Measurements from ENCODE around the gene IFNAR1. TPM values are rescaled to one million over a fixed set of nuclear protein-coding genes. Genes with fewer than 3 reads are reported as not detected.

The IFNAR1 gene
- total and polyA plus RNA-seq, 2 donors (not counting 3 experiments of a cell fraction or from before 2014, with no cell fraction given): 16.2 to 47.8 TPM

- intact Hi-C loops (cut with micrococcal nuclease) (no loop called here), dilution Hi-C loops (cut with MboI; ENCODE audit: extremely low pct_ligation_motif_present, low sequenced_read_pairs) (no loop called here)
- Histone ChIP-seq H4K20me1 (replicated peaks; ENCODE audit: control insufficient read depth, extremely low read depth, insufficient read depth, low read length) (no peaks in the 10 kb centered on the region), H3K9ac (replicated peaks; ENCODE audit: extremely low read depth, insufficient read depth, low read length) (no peak overlapping the region), H3K4me3 (replicated peaks in 1 of 3; ENCODE audit: insufficient read depth in 1 of 3, low read depth in 1 of 3, low read length in 3 of 3) (no peak overlapping the region), H3K27me3 (ENCODE audit: control insufficient read depth in 2 of 2, insufficient read depth in 2 of 2, low read length in 2 of 2) (no peaks in the 10 kb centered on the region), H3K36me3 (ENCODE audit: control insufficient read depth in 2 of 2, extremely low read depth in 1 of 2, insufficient read depth in 2 of 2, low read length in 2 of 2) (no peaks in the 10 kb centered on the region), H3K9me3 (replicated peaks; ENCODE audit: control insufficient read depth, insufficient read depth, low read length) (peaks cover 4% of the 10 kb centered on the region), H3K4me1 (ENCODE audit: control insufficient read depth, extremely low read depth, insufficient read depth, low read length) (peaks cover 12% of the 10 kb centered on the region), H2AFZ (ENCODE audit: low read depth, low read length) (no peak overlapping the region), H3K27ac (ENCODE audit: insufficient read depth, low read depth, low read length) (no peak overlapping the region), H3K9me1 (replicated peaks; ENCODE audit: control insufficient read depth, extremely low read depth, insufficient read depth, low read length) (no peaks in the 10 kb centered on the region), H3K79me2 (ENCODE audit: control insufficient read depth, insufficient read depth, low read length) (no peaks in the 10 kb centered on the region), H3K4me2 (ENCODE audit: insufficient read depth, low read length) (no peak overlapping the region)
- CTCF ChIA-PET: interaction anchor here (0.8 to 2.9 kb wide), 3 partner anchors 10 to 171 kb away, joined by 3 to 24 read pairs (median 7); no protein-coding TSS in a partner anchor
- no TSS peak for BruUV-seq (replicated peaks)
- TF ChIP-seq FOS (IDR thresholded peaks at IDR 0.05; ENCODE audit: borderline replicate concordance, insufficient read depth, low read length) (no peak), POLR2A (IDR thresholded peaks at IDR 0.05; ENCODE audit: low read depth, low read length) (no peak), CTCF (IDR thresholded peaks at IDR 0.05; ENCODE audit: extremely low read depth in 1 of 2, insufficient read depth in 1 of 2, low read depth in 1 of 2, low read length in 2 of 2) (no peak), MAX (IDR thresholded peaks at IDR 0.05; ENCODE audit: insufficient read depth, insufficient read length) (no peak), GATA2 (IDR thresholded peaks at IDR 0.05; ENCODE audit: insufficient read depth, insufficient read length, low read depth, low read length) (no peak), POLR2AphosphoS5 (IDR thresholded peaks at IDR 0.05; ENCODE audit: insufficient read depth, low read depth, low read length) (no peak), MYC (IDR thresholded peaks at IDR 0.05; ENCODE audit: low read depth, low read length) (no peak), JUN (IDR thresholded peaks at IDR 0.05; ENCODE audit: borderline replicate concordance, insufficient read depth, insufficient read length, low read depth) (no peak), EZH2 (IDR thresholded peaks at IDR 0.05; ENCODE audit: borderline replicate concordance, low read depth, low read length, severe bottlenecking) (no peak)
- POLR2A ChIA-PET: no interaction called here
- DNase-seq (ENCODE audit: low read depth, low spot score) (no peak), FAIRE-seq (no peak)
Observed at GRCh38 chr21:33371366-33371765, 46.6 kb downstream of the IFNAR1 start.
